ENCODE data around the gene KRTAP10-12. TPM values are rescaled to one million over a fixed set of nuclear protein-coding genes. Genes with fewer than 3 reads are reported as not detected.
"Not testable (repeated sequence)": the region's sequence is repeated elsewhere in the genome, so short reads cannot be mapped to it uniquely, and the experiment has no call there.

The KRTAP10-12 gene
- polyA plus RNA-seq (2011; rRNA removed), result not detected in 2 replicates
- polyA minus RNA-seq (2011; rRNA and poly(A)+ RNA removed), result not detected in 2 replicates

DNA sequence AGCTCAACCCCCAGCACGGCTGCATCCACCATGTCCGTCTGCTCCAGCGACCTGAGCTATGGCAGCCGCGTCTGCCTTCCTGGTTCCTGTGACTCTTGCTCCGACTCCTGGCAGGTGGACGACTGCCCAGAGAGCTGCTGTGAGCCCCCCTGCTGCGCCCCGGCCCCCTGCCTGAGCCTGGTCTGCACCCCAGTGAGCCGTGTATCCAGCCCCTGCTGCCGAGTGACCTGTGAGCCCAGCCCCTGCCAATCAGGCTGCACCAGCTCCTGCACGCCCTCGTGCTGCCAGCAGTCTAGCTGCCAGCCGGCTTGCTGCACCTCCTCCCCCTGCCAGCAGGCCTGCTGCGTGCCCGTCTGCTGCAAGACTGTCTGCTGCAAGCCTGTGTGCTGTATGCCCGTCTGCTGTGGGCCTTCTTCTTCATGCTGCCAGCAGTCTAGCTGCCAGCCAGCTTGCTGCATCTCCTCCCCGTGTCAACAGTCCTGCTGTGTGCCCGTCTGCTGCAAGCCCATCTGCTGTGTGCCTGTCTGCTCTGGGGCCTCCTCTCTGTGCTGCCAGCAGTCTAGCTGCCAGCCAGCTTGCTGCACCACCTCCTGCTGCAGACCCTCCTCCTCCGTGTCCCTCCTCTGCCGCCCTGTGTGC lies at the start of gene KRTAP10-12:
Gene KRTAP10-12 (plus strand): TSS at position 1 of the 639 bp plus-strand sequence. CDS start 30 bp downstream, at position 31.
- peaks cover 27% of the 10 kb centered on the region for H3K27me3 ChIP-seq (ENCODE audit: control insufficient read depth, insufficient read depth, low read length)
- POLR2A ChIA-PET; H3K9me3 ChIP-seq (ENCODE audit: control insufficient read depth, insufficient read depth, low read length); H3K4me3 ChIP-seq (ENCODE audit: low read depth, low read length); CTCF ChIA-PET; H3K27ac ChIP-seq (ENCODE audit: low read depth, low read length); DNase-seq (ENCODE audit: low read depth, low spot score): not testable (repeated sequence)

GRCh38 chr21:44647222-44647552 lies 49.8 kb upstream of the KRTAP10-12 start:
- CTCF ChIA-PET, result no interaction called here
- Histone ChIP-seq H3K4me3 (ENCODE audit: low read depth, low read length) (no peak overlapping the region), H3K27me3 (ENCODE audit: control insufficient read depth, insufficient read depth, low read length) (no peaks in the 10 kb centered on the region), H3K9me3 (ENCODE audit: control insufficient read depth, insufficient read depth, low read length) (peaks cover 55% of the 10 kb centered on the region), H3K27ac (ENCODE audit: low read depth, low read length) (no peak overlapping the region)
- no peak for DNase-seq (ENCODE audit: low read depth, low spot score)
- TF ChIP-seq, protein P1, sequence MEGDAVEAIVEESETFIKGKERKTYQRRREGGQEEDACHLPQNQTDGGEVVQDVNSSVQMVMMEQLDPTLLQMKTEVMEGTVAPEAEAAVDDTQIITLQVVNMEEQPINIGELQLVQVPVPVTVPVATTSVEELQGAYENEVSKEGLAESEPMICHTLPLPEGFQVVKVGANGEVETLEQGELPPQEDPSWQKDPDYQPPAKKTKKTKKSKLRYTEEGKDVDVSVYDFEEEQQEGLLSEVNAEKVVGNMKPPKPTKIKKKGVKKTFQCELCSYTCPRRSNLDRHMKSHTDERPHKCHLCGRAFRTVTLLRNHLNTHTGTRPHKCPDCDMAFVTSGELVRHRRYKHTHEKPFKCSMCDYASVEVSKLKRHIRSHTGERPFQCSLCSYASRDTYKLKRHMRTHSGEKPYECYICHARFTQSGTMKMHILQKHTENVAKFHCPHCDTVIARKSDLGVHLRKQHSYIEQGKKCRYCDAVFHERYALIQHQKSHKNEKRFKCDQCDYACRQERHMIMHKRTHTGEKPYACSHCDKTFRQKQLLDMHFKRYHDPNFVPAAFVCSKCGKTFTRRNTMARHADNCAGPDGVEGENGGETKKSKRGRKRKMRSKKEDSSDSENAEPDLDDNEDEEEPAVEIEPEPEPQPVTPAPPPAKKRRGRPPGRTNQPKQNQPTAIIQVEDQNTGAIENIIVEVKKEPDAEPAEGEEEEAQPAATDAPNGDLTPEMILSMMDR (IDR thresholded peaks at IDR 0.05; ENCODE audit: low read depth, low read length), result no peak
- POLR2A ChIA-PET, result no interaction called here

DNA sequence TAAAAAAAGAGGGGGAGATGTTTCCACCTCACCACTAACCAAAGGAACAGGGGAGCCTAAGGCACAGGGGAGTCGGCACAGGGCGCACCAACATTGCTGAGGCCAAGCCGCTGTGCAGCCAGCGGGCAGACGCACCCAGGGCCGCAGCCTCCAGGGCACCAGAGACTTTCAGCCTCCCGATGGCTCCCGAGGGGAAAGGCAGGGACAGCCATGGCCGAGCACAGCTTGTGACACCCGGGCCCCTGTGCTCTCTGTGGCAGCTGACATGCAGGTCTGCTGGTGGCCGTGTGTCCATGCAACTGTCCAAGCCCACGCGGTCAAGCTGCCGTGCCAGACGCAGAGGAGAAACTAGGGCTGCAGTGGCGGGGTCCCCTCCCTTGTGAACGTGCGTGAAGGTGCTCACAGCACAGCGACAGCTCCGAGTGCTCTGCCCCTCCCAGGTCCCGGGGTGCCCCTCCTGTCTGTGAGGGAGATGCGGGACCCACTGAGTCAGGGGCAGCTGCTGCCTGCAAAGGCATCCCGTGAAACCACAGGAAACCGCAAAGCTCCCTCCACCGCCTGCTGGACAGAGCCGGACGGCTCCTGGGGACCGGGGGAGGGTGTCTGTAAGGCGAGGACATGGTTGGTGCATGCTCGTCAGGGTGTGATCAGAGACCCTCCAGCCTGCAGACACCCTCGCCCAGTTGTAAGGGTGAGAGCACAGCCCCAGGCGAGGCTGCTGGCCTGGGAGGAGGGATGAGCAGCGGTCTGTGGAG lies 48.2 kb upstream of the KRTAP10-12 start:
- H3K4me3 ChIP-seq (ENCODE audit: low read depth, low read length), result no peak overlapping the region
- peaks cover 58% of the 10 kb centered on the region for H3K9me3 ChIP-seq (ENCODE audit: control insufficient read depth, insufficient read depth, low read length)
- H3K27ac ChIP-seq (ENCODE audit: low read depth, low read length), result no peak overlapping the region
- H3K27me3 ChIP-seq (ENCODE audit: control insufficient read depth, insufficient read depth, low read length), result no peaks in the 10 kb centered on the region
- POLR2A ChIA-PET, result no interaction called here
- DNase-seq (ENCODE audit: low read depth, low spot score), result no peak
- CTCF ChIA-PET, result no interaction called here
- TF ChIP-seq, protein P1 (IDR thresholded peaks at IDR 0.05; ENCODE audit: low read depth, low read length), result no peak

- peaks cover 62% of the 10 kb centered on the region for H3K9me3 ChIP-seq (ENCODE audit: control insufficient read depth, insufficient read depth, low read length)
- no peaks in the 10 kb centered on the region for H3K27me3 ChIP-seq (ENCODE audit: control insufficient read depth, insufficient read depth, low read length)
- ChIA-PET POLR2A (no interaction called here), CTCF (no interaction called here)
- no peak overlapping the region for H3K27ac ChIP-seq (ENCODE audit: low read depth, low read length)
- DNase-seq (ENCODE audit: low read depth, low spot score), result no peak
- TF ChIP-seq, protein P1 (IDR thresholded peaks at IDR 0.05; ENCODE audit: low read depth, low read length), result no peak
- H3K4me3 ChIP-seq (ENCODE audit: low read depth, low read length), result no peak overlapping the region
Measured at GRCh38 chr21:44649521-44650100, 47.4 kb upstream of the KRTAP10-12 start.

GRCh38 chr21:44650265-44650972 lies 46.6 kb upstream of the KRTAP10-12 start:
- Histone ChIP-seq H3K9me3 (ENCODE audit: control insufficient read depth, insufficient read depth, low read length) (peaks cover 59% of the 10 kb centered on the region), H3K27ac (ENCODE audit: low read depth, low read length) (no peak overlapping the region), H3K4me3 (ENCODE audit: low read depth, low read length) (no peak overlapping the region), H3K27me3 (ENCODE audit: control insufficient read depth, insufficient read depth, low read length) (no peaks in the 10 kb centered on the region)
- ChIA-PET CTCF (no interaction called here), POLR2A (no interaction called here)
- no peak for DNase-seq (ENCODE audit: low read depth, low spot score)
- TF ChIP-seq, protein P1 (IDR thresholded peaks at IDR 0.05; ENCODE audit: low read depth, low read length), result no peak

Measured in AG04450 (cell line).